Keratinocyte (primary cell): ENCODE measurements around the gene C11orf24. TPM values are rescaled to one million over a fixed set of nuclear protein-coding genes. Genes with fewer than 3 reads are reported as not detected.

Source experiments
- DNase-seq: peaks from one replicate; pipeline ENCODE4 v3.0.0-alpha.2; 2011; ENCODE audit warnings: low read depth, missing footprints, low spot score
- FAIRE-seq: peaks from 2 replicates; lab custom pipeline; 2011; peaks lifted over from hg19 to GRCh38; lab: Jason Lieb, UNC
- H2AFZ ChIP-seq: 2 replicates; pipeline ENCODE4 v1.6.0; 2012; ENCODE audit warnings: low read length, control low read depth, inconsistent platforms; ENCODE audit not compliant: control insufficient read depth
- H3K27ac ChIP-seq: 2 replicates; pipeline ENCODE4 v1.5.1; 2011; ENCODE audit warnings: low read length; ENCODE audit not compliant: control insufficient read depth, insufficient read depth
- H3K27me3 ChIP-seq: 3 replicates; pipeline ENCODE4 v1.6.0; 2011; ENCODE audit warnings: low read length; ENCODE audit not compliant: control insufficient read depth, insufficient read depth; ENCODE audit errors: extremely low read depth
- H3K36me3 ChIP-seq, 2 experiments: 2 replicates in 1 of 2; 3 replicates in 1 of 2; pipeline ENCODE4 v1.5.1; 2011; ENCODE audit warnings: low read length in 2 of 2, mild to moderate bottlenecking in 1 of 2; ENCODE audit not compliant: control insufficient read depth in 2 of 2, insufficient read depth in 2 of 2; ENCODE audit errors: extremely low read depth in 1 of 2
- H3K4me1 ChIP-seq: 3 replicates; pipeline ENCODE4 v1.5.1; 2011; ENCODE audit warnings: low read length; ENCODE audit not compliant: control insufficient read depth, insufficient read depth; ENCODE audit errors: extremely low read depth
- H3K4me2 ChIP-seq: 3 replicates; pipeline ENCODE4 v1.6.0; 2011; ENCODE audit warnings: low read depth, low read length; ENCODE audit not compliant: control insufficient read depth, insufficient read depth; ENCODE audit errors: extremely low read depth
- H3K4me3 ChIP-seq, 3 experiments: fragments of 200-600 bp in 1 of 3; sonication (generic) in 1 of 3; 2 replicates in 2 of 3; 3 replicates in 1 of 3; pipeline ENCODE4 v1.5.1; 2011 to 2016; ENCODE audit warnings: low read length in 3 of 3, mild to moderate bottlenecking in 3 of 3, control low read depth in 2 of 3, inconsistent platforms in 1 of 3, low read depth in 1 of 3, mixed read lengths in 1 of 3, mixed run types in 1 of 3, moderate library complexity in 1 of 3; ENCODE audit not compliant: control insufficient read depth in 2 of 3, insufficient read depth in 2 of 3; ENCODE audit errors: extremely low read depth in 1 of 3
- H3K79me2 ChIP-seq: 2 replicates; pipeline ENCODE4 v1.6.0; 2012; ENCODE audit warnings: low read length; ENCODE audit not compliant: control insufficient read depth, insufficient read depth
- H3K9ac ChIP-seq: 3 replicates; pipeline ENCODE4 v1.6.0; 2011; ENCODE audit warnings: low read length; ENCODE audit not compliant: control insufficient read depth, insufficient read depth; ENCODE audit errors: extremely low read depth
- H3K9me1 ChIP-seq: 3 replicates; pipeline ENCODE4 v1.6.0; 2011; ENCODE audit warnings: low read length; ENCODE audit not compliant: control insufficient read depth, insufficient read depth; ENCODE audit errors: extremely low read depth
- H3K9me3 ChIP-seq: 2 replicates; pipeline ENCODE4 v1.5.1; 2012; ENCODE audit warnings: low read depth, low read length; ENCODE audit not compliant: control insufficient read depth
- H4K20me1 ChIP-seq: 3 replicates; pipeline ENCODE4 v1.6.0; 2011; ENCODE audit warnings: low read length; ENCODE audit not compliant: control insufficient read depth, insufficient read depth; ENCODE audit errors: extremely low read depth
- CTCF ChIP-seq, 3 experiments: IDR thresholded peaks in 1 of 3; conservative IDR thresholded peaks in 1 of 3; optimal IDR thresholded peaks in 1 of 3; 2 replicates in 2 of 3; 3 replicates in 1 of 3; pipeline versions ENCODE3 to v1.5.1; 2011; ENCODE audit warnings: low read length in 3 of 3, mild to moderate bottlenecking in 3 of 3, moderate library complexity in 2 of 3, control low read depth in 1 of 3, inconsistent platforms in 1 of 3; ENCODE audit not compliant: insufficient read depth in 2 of 3; ENCODE audit errors: extremely low read depth in 1 of 3
- EZH2 ChIP-seq: IDR thresholded peaks from one replicate; pipeline ENCODE4 v1.6.1; 2012; ENCODE audit warnings: inconsistent platforms, mild to moderate bottlenecking, low read length, moderate library complexity
- dilution Hi-C: fragments of 300-500 bp; cut with MboI; formaldehyde crosslinking; loops from one replicate; pipeline ENCODE4 v1.7.0; 2020; ENCODE audit warnings: low sequenced_read_pairs; ENCODE audit not compliant: extremely low pct_ligation_motif_present
- polyA plus RNA-seq, 5 experiments: library from polyadenylated mRNA; depleted of rRNA in 3 of 5; stranded (reverse) in 3 of 5; stranded (forward) in 1 of 5; unstranded in 1 of 5; fragments of >200 nt; gene quantifications; 1 replicate in 1 of 5; 2 replicates in 3 of 5; 3 replicates in 1 of 5; pipeline versions ENCODE4 v1.2.1 to v1.2.3, GENCODE V29; 2011 to 2012; ENCODE audit warnings: missing spikeins in 2 of 5, low read depth in 1 of 5, low replicate concordance in 1 of 5

C11orf24 gene
- polyA plus RNA-seq, 1 donor (not counting 4 experiments of a cell fraction or from before 2014, with no cell fraction given) = 28.4 TPM

- H3K9ac ChIP-seq = no peak overlapping the region
- DNase-seq (no peak), FAIRE-seq (no peak)
- H3K4me3 ChIP-seq = no peak overlapping the region
- H3K9me1 ChIP-seq = no peaks in the 10 kb centered on the region
- no peak for TF ChIP-seq CTCF (optimal IDR thresholded peaks at IDR 0.05 in 1 of 3, IDR thresholded peaks at IDR 0.05 in 1 of 3, conservative IDR thresholded peaks at IDR 0.05 in 1 of 3; ENCODE audit: extremely low read depth in 1 of 3, insufficient read depth in 2 of 3, low read length in 3 of 3)
- no peak for TF ChIP-seq EZH2
- H3K36me3 ChIP-seq = peaks cover 35 to 40% of the 10 kb centered on the region in 2 experiments
- H3K27me3 ChIP-seq = no peaks in the 10 kb centered on the region
- no peaks in the 10 kb centered on the region for H3K9me3 ChIP-seq
- dilution Hi-C loops = no loop called here
- H3K4me1 ChIP-seq = peaks cover 2% of the 10 kb centered on the region
- H3K4me2 ChIP-seq = no peak overlapping the region
- no peak overlapping the region for H2AFZ ChIP-seq
- H3K27ac ChIP-seq = no peak overlapping the region
- no peaks in the 10 kb centered on the region for H4K20me1 ChIP-seq
- H3K79me2 ChIP-seq = peaks cover 2% of the 10 kb centered on the region
Observed at GRCh38 chr11:68262544-68262827, 9.3 kb downstream of the C11orf24 start.

- Histone ChIP-seq H3K9me3 (no peaks in the 10 kb centered on the region), H3K27me3 (no peaks in the 10 kb centered on the region), H3K36me3 (peaks cover 30 to 34% of the 10 kb centered on the region in 2 experiments), H3K4me2 (no peak overlapping the region), H3K9me1 (no peaks in the 10 kb centered on the region), H3K4me1 (peaks cover 3% of the 10 kb centered on the region), H3K4me3 (no peak overlapping the region), H4K20me1 (no peaks in the 10 kb centered on the region), H3K27ac (no peak overlapping the region), H2AFZ (no peak overlapping the region), H3K9ac (no peak overlapping the region), H3K79me2 (peaks cover 2% of the 10 kb centered on the region)
- dilution Hi-C loops = no loop called here
- TF ChIP-seq CTCF (optimal IDR thresholded peaks at IDR 0.05 in 1 of 3, IDR thresholded peaks at IDR 0.05 in 1 of 3, conservative IDR thresholded peaks at IDR 0.05 in 1 of 3; ENCODE audit: extremely low read depth in 1 of 3, insufficient read depth in 2 of 3, low read length in 3 of 3) = no peak
- TF ChIP-seq EZH2 = no peak
- FAIRE-seq (no peak), DNase-seq (no peak)
Observed at GRCh38 chr11:68261749-68262543, 9.8 kb downstream of the C11orf24 start.
